ENCODE measurements around the gene ACAA1. TPM values are rescaled to one million over a fixed set of nuclear protein-coding genes. Genes with fewer than 3 reads are reported as not detected.

The ACAA1 gene
- total and polyA plus RNA-seq, 9 of the 15 experiments (the other 6 are each of a cell fraction or from before 2014, with no cell fraction given): 4.0 to 88.9 (median 57.2) TPM

- TF ChIP-seq ETV6 (IDR thresholded peaks at IDR 0.05; ENCODE audit: borderline replicate concordance in 1 of 2, low read depth in 2 of 2, low read length in 1 of 2) (no peak), ETV6 (CRISPR knock-in tag; IDR thresholded peaks at IDR 0.05; ENCODE audit: borderline replicate concordance) (no peak), HDAC8 (tag; IDR thresholded peaks at IDR 0.05) (peak; percentile 43; the same call in 1 of the 2 replicates), DPF2 (IDR thresholded peaks at IDR 0.05) (peak; percentile 54; the same call in 1 of the 2 replicates), KLF10 (CRISPR knock-in tag; IDR thresholded peaks at IDR 0.05) (no peak), ZHX1 (conservative IDR thresholded peaks at IDR 0.05; ENCODE audit: low read length) (no peak), SETDB1 (IDR thresholded peaks at IDR 0.05; ENCODE audit: low read length) (no peak), TCF15 (CRISPR knock-in tag; IDR thresholded peaks at IDR 0.05) (no peak), SNIP1 (IDR thresholded peaks at IDR 0.05; ENCODE audit: low read depth) (no peak), ZFP1 (CRISPR knock-in tag; IDR thresholded peaks at IDR 0.05) (0 out of 2 replicates have a peak, but pooled peaks have one; percentile 19), ZFP30 (CRISPR knock-in tag; IDR thresholded peaks at IDR 0.05; ENCODE audit: borderline replicate concordance) (no peak), SRSF3 (IDR thresholded peaks at IDR 0.05; ENCODE audit: insufficient read depth, low read length) (no peak), ZNF699 (CRISPR knock-in tag; IDR thresholded peaks at IDR 0.05; ENCODE audit: insufficient replicate concordance) (no peak), TRIM24 (IDR thresholded peaks at IDR 0.05) (no peak), USF2 (CRISPR knock-in tag; IDR thresholded peaks at IDR 0.05) (no peak), STAT6 (CRISPR knock-in tag; IDR thresholded peaks at IDR 0.05) (no peak), ZNF23 (CRISPR knock-in tag; IDR thresholded peaks at IDR 0.05) (no peak), ZNF518B (CRISPR knock-in tag; IDR thresholded peaks at IDR 0.05) (no peak)
Measured at GRCh38 chr3:38136777-38137614, at the start of gene ACAA1 (continued).

Measured in K562 (cell line).